Measurements from ENCODE around the gene ATXN1. TPM values are rescaled to one million over a fixed set of nuclear protein-coding genes. Genes with fewer than 3 reads are reported as not detected.
"Not testable (repeated sequence)": the region's sequence is repeated elsewhere in the genome, so short reads cannot be mapped to it uniquely, and the experiment has no call there.

Gene ATXN1
- polyA plus RNA-seq, 1 donor from 2014 or later = 28.2 TPM

DNA sequence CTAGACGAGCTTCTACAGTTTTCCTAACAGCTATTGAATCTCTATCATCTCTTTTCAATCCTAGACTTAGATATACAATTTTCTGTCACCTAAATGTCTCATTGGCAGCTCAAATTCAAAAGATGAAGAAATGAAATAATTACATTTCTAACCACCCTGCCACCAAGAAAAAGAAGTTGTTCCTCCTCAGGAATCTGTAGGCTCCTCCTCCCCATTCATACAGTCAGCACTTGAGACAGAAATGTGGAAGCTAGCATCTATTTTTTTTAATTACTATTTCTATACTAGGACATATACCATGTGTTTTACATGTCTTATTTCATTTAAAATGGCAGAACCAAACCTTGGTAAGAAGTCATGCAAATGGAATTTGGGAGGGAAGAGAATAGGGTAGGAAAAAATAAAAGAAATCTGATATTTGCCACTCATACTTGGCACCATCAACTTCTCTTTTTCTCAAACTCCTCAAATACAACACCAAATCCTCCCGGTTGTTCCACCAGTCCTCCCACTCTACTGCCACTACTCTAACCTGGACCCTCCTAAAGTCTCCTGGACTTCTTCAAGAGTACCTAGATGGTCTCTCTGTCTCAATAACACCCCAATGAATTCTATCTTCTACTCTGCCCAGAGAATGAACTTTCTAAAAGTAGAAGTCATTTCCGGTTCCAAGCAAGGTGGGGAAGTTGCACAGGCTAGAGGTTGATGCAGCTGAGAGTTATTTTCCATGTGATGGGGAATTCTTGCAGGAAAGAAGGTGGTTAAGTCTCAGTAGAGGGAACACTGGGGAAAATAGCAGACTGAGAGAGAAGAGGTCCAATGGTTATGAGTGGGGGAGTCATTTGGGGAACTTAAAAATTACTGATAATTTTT, 54.1 kb downstream of the ATXN1 start:
- Histone ChIP-seq H2AFZ (ENCODE audit: low read depth, low read length) (no peak overlapping the region), H3K36me3 (ENCODE audit: insufficient read depth, low read length) (no peaks in the 10 kb centered on the region), H3K4me2 (ENCODE audit: low read length) (no peak overlapping the region), H3K79me2 (replicated peaks; ENCODE audit: insufficient read depth, low read length) (no peaks in the 10 kb centered on the region), H3K4me3 (ENCODE audit: low read length) (no peak overlapping the region), H3K9ac (ENCODE audit: low read length) (no peak overlapping the region), H4K20me1 (ENCODE audit: insufficient read depth) (no peaks in the 10 kb centered on the region), H3F3A (ENCODE audit: insufficient read depth, low read length, poor library complexity, severe bottlenecking) (no peaks in the 10 kb centered on the region), H3K9me2 (ENCODE audit: insufficient read depth, low read length) (no peaks in the 10 kb centered on the region), H3K9me3 (ENCODE audit: low read length) (no peaks in the 10 kb centered on the region), H3K27me3 (ENCODE audit: insufficient read depth, low read depth, low read length) (no peaks in the 10 kb centered on the region), H3K27ac (ENCODE audit: low read length) (no peak overlapping the region)
- TF ChIP-seq SMC3 (conservative IDR thresholded peaks at IDR 0.05; ENCODE audit: poor library complexity) = no peak
- TF ChIP-seq CTCF (IDR thresholded peaks at IDR 0.05; ENCODE audit: poor library complexity, severe bottlenecking) = no peak
- TF ChIP-seq MXI1 (conservative IDR thresholded peaks at IDR 0.05; ENCODE audit: poor library complexity, severe bottlenecking) = no peak
- TF ChIP-seq EZH2 (IDR thresholded peaks at IDR 0.05; ENCODE audit: borderline replicate concordance, insufficient read depth, low read length, poor library complexity, severe bottlenecking) = no peak
- no peak for TF ChIP-seq POLR2AphosphoS5 (IDR thresholded peaks at IDR 0.05)
- TF ChIP-seq RAD21 (conservative IDR thresholded peaks at IDR 0.05) = no peak

GRCh38 chr6:16706491-16706890, 54.8 kb downstream of the ATXN1 start:
- not testable (repeated sequence) for H2AFZ ChIP-seq (ENCODE audit: low read depth, low read length); H3K36me3 ChIP-seq (ENCODE audit: insufficient read depth, low read length); H3K27ac ChIP-seq (ENCODE audit: low read length); H3K4me2 ChIP-seq (ENCODE audit: low read length); H3F3A ChIP-seq (ENCODE audit: insufficient read depth, low read length, poor library complexity, severe bottlenecking); H3K79me2 ChIP-seq (replicated peaks; ENCODE audit: insufficient read depth, low read length); H3K27me3 ChIP-seq (ENCODE audit: insufficient read depth, low read depth, low read length); H3K9me3 ChIP-seq (ENCODE audit: low read length); H3K9ac ChIP-seq (ENCODE audit: low read length); H4K20me1 ChIP-seq (ENCODE audit: insufficient read depth); H3K4me3 ChIP-seq (ENCODE audit: low read length); H3K9me2 ChIP-seq (ENCODE audit: insufficient read depth, low read length)

DNA sequence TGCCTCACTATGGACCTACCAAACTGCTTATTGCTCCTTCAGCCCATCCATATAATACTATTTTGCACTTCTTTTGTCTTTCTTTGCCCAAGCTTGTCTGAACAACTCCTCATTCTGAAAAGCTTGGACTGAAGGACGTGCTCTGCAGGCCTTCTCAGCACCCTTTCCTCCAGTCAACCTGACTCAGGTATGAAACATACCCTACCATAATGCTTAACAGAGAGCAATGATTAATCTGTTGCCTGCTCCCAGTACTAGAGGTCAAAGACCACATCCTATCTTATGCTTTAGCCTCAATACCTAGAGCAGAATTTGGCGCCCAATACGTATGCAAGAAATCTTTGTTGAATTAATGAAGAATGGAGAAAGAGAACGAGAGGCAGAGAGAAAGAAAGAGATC, 55.2 kb downstream of the ATXN1 start:
- TF ChIP-seq MXI1 (conservative IDR thresholded peaks at IDR 0.05; ENCODE audit: poor library complexity, severe bottlenecking) (no peak), POLR2AphosphoS5 (IDR thresholded peaks at IDR 0.05) (no peak), EZH2 (IDR thresholded peaks at IDR 0.05; ENCODE audit: borderline replicate concordance, insufficient read depth, low read length, poor library complexity, severe bottlenecking) (no peak), RAD21 (conservative IDR thresholded peaks at IDR 0.05) (no peak), SMC3 (conservative IDR thresholded peaks at IDR 0.05; ENCODE audit: poor library complexity) (no peak), TAF1 (IDR thresholded peaks at IDR 0.05; ENCODE audit: low read depth) (no peak), CTCF (IDR thresholded peaks at IDR 0.05; ENCODE audit: poor library complexity, severe bottlenecking) (no peak), EP300 (conservative IDR thresholded peaks at IDR 0.05; ENCODE audit: poor library complexity, severe bottlenecking) (no peak)
- TF ChIP-seq, protein P1, sequence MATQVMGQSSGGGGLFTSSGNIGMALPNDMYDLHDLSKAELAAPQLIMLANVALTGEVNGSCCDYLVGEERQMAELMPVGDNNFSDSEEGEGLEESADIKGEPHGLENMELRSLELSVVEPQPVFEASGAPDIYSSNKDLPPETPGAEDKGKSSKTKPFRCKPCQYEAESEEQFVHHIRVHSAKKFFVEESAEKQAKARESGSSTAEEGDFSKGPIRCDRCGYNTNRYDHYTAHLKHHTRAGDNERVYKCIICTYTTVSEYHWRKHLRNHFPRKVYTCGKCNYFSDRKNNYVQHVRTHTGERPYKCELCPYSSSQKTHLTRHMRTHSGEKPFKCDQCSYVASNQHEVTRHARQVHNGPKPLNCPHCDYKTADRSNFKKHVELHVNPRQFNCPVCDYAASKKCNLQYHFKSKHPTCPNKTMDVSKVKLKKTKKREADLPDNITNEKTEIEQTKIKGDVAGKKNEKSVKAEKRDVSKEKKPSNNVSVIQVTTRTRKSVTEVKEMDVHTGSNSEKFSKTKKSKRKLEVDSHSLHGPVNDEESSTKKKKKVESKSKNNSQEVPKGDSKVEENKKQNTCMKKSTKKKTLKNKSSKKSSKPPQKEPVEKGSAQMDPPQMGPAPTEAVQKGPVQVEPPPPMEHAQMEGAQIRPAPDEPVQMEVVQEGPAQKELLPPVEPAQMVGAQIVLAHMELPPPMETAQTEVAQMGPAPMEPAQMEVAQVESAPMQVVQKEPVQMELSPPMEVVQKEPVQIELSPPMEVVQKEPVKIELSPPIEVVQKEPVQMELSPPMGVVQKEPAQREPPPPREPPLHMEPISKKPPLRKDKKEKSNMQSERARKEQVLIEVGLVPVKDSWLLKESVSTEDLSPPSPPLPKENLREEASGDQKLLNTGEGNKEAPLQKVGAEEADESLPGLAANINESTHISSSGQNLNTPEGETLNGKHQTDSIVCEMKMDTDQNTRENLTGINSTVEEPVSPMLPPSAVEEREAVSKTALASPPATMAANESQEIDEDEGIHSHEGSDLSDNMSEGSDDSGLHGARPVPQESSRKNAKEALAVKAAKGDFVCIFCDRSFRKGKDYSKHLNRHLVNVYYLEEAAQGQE (IDR thresholded peaks at IDR 0.05; ENCODE audit: borderline replicate concordance) = no peak
- Histone ChIP-seq H3K27ac (ENCODE audit: low read length) (no peak overlapping the region), H3K9ac (ENCODE audit: low read length) (no peak overlapping the region), H3F3A (ENCODE audit: insufficient read depth, low read length, poor library complexity, severe bottlenecking) (no peaks in the 10 kb centered on the region), H3K79me2 (replicated peaks; ENCODE audit: insufficient read depth, low read length) (no peaks in the 10 kb centered on the region), H3K27me3 (ENCODE audit: insufficient read depth, low read depth, low read length) (no peaks in the 10 kb centered on the region), H4K20me1 (ENCODE audit: insufficient read depth) (no peaks in the 10 kb centered on the region), H2AFZ (ENCODE audit: low read depth, low read length) (no peak overlapping the region), H3K4me3 (ENCODE audit: low read length) (no peak overlapping the region), H3K9me3 (ENCODE audit: low read length) (no peaks in the 10 kb centered on the region), H3K4me2 (ENCODE audit: low read length) (no peak overlapping the region), H3K9me2 (ENCODE audit: insufficient read depth, low read length) (no peaks in the 10 kb centered on the region), H3K36me3 (ENCODE audit: insufficient read depth, low read length) (no peaks in the 10 kb centered on the region)

All from neural cell (in vitro differentiated cells).